Measurements from ENCODE around the gene IFNG-AS1.

The IFNG-AS1 gene

GRCh38 chr12:67993143-67993542 is 3.9 kb downstream of the IFNG-AS1 start:
- DNase-seq (ENCODE audit: low read depth in 2 of 3, low spot score in 2 of 3): no peak

- DNase-seq (ENCODE audit: low read depth in 2 of 3, low spot score in 2 of 3): no peak
These were observed 4.8 kb downstream of the IFNG-AS1 start for GRCh38 chr12:67994046-67994445.

- no peak for DNase-seq (ENCODE audit: low read depth in 2 of 3, low spot score in 2 of 3)
These were observed 7.1 kb downstream of the IFNG-AS1 start for GRCh38 chr12:67996347-67996746.

- no peak for DNase-seq (ENCODE audit: low read depth in 2 of 3, low spot score in 2 of 3)
These were observed 9.1 kb downstream of the IFNG-AS1 start for GRCh38 chr12:67998379-67998778.

- no peak for DNase-seq (ENCODE audit: low read depth in 2 of 3, low spot score in 2 of 3)
These were observed 10.0 kb downstream of the IFNG-AS1 start for GRCh38 chr12:67999244-67999643.

- no peak for DNase-seq (ENCODE audit: low read depth in 2 of 3, low spot score in 2 of 3)
These were observed 12.5 kb downstream of the IFNG-AS1 start for GRCh38 chr12:68001486-68002466.

GRCh38 chr12:68003777-68004176 is 14.5 kb downstream of the IFNG-AS1 start:
- DNase-seq (ENCODE audit: low read depth in 2 of 3, low spot score in 2 of 3): no peak

- DNase-seq (ENCODE audit: low read depth in 2 of 3, low spot score in 2 of 3): no peak
These were observed 17.8 kb downstream of the IFNG-AS1 start for GRCh38 chr12:68007033-68007432.

GRCh38 chr12:68007466-68007865 is 18.2 kb downstream of the IFNG-AS1 start:
- DNase-seq (ENCODE audit: low read depth in 2 of 3, low spot score in 2 of 3): no peak

- DNase-seq (ENCODE audit: low read depth in 2 of 3, low spot score in 2 of 3): no peak
These were observed 22.1 kb downstream of the IFNG-AS1 start for GRCh38 chr12:68011206-68011881.

- DNase-seq (ENCODE audit: low read depth in 2 of 3, low spot score in 2 of 3): no peak
These were observed 22.6 kb downstream of the IFNG-AS1 start for GRCh38 chr12:68011882-68012207.

GRCh38 chr12:68012712-68013111 is 23.5 kb downstream of the IFNG-AS1 start:
- DNase-seq (ENCODE audit: low read depth in 2 of 3, low spot score in 2 of 3): no peak

GRCh38 chr12:68013181-68013580 is 23.9 kb downstream of the IFNG-AS1 start:
- no peak for DNase-seq (ENCODE audit: low read depth in 2 of 3, low spot score in 2 of 3)

- DNase-seq (ENCODE audit: low read depth in 2 of 3, low spot score in 2 of 3): no peak
These were observed 26.9 kb downstream of the IFNG-AS1 start for GRCh38 chr12:68016136-68016535.

- no peak for DNase-seq (ENCODE audit: low read depth in 2 of 3, low spot score in 2 of 3)
These were observed 29.1 kb downstream of the IFNG-AS1 start for GRCh38 chr12:68018315-68018714.

- no peak for DNase-seq (ENCODE audit: low read depth in 2 of 3, low spot score in 2 of 3)
These were observed 30.8 kb downstream of the IFNG-AS1 start for GRCh38 chr12:68020049-68020448.

- DNase-seq (ENCODE audit: low read depth in 2 of 3, low spot score in 2 of 3): no peak
These were observed 31.5 kb downstream of the IFNG-AS1 start for GRCh38 chr12:68020699-68021098.

GRCh38 chr12:68028647-68029046 is 39.4 kb downstream of the IFNG-AS1 start:
- no peak for DNase-seq (ENCODE audit: low read depth in 2 of 3, low spot score in 2 of 3)

- no peak for DNase-seq (ENCODE audit: low read depth in 2 of 3, low spot score in 2 of 3)
These were observed 41.0 kb downstream of the IFNG-AS1 start for GRCh38 chr12:68030248-68030647.

GRCh38 chr12:68031174-68031573 is 41.9 kb downstream of the IFNG-AS1 start:
- no peak for DNase-seq (ENCODE audit: low read depth in 2 of 3, low spot score in 2 of 3)

- DNase-seq (ENCODE audit: low read depth in 2 of 3, low spot score in 2 of 3): no peak
These were observed 42.9 kb downstream of the IFNG-AS1 start for GRCh38 chr12:68031881-68032739.
